ENCODE data around the gene SNTG2. TPM values are rescaled to one million over a fixed set of nuclear protein-coding genes. Genes with fewer than 3 reads are reported as not detected.

SNTG2 gene
- total RNA-seq, 1 donor from 2014 or later, result 23.2 TPM

- DNase-seq (ENCODE audit: low spot score), result no peak
- Mint-ChIP-seq H3K36me3 (ENCODE audit: low read depth, unreplicated experiment) (peaks cover 38% of the 10 kb centered on the region), H3K4me3 (ENCODE audit: unreplicated experiment) (no peak overlapping the region), H3K27ac (ENCODE audit: unreplicated experiment) (peak overlapping the region; percentile 90), H3K4me1 (ENCODE audit: unreplicated experiment) (peaks cover 13% of the 10 kb centered on the region), H3K27me3 (ENCODE audit: unreplicated experiment) (peaks cover 10% of the 10 kb centered on the region), H3K9me3 (ENCODE audit: unreplicated experiment) (peaks cover 18% of the 10 kb centered on the region)
- TF ChIP-seq CTCF (IDR thresholded peaks at IDR 0.05; ENCODE audit: unreplicated experiment), result no peak
These were observed 211.6 kb downstream of the SNTG2 start for GRCh38 chr2:1162246-1162645.

DNA sequence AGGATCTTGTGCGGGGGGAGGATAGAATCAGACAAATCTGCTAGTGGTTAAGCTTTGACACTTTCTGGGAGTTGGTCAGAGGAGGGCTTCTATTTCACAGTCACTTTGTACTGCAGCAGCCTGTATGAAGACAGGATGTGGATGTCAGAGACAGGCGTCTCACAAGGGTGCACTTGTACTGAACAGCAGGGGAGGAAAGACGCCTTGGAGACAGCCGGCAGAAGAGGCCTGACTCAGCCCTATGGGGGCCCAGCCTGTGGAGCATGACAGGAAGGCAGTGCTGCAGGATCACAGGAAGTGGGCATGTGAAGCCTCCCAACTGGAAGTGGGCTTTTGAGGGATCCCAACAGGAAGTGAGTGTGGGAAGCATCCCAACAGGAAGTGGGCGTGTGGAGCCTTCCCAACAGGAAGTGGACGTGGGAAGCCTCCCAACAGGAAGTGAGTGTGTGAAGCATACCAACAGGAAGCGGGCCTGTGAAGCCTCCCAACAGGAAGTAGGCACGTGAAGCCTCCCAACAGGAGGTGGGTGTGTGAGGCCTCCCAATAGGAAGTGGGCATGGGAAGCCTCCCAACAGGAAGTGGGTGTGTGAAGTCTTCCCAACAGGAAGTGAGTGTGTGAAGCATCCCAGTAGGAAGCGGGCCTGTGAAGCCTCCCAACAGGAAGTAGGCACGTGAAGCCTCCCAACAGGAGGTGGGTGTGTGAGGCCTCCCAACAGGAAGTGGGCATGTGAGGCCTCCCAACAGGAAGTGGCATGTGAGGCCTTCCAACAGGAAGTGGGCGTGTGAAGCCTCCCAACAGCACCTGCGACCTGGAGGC lies 212.3 kb downstream of the SNTG2 start:
- Mint-ChIP-seq H3K27me3 (ENCODE audit: unreplicated experiment) (peaks cover 10% of the 10 kb centered on the region), H3K27ac (ENCODE audit: unreplicated experiment) (peak overlapping the region; percentile 90), H3K4me3 (ENCODE audit: unreplicated experiment) (peak overlapping the region; percentile 43), H3K4me1 (ENCODE audit: unreplicated experiment) (peaks cover 13% of the 10 kb centered on the region), H3K36me3 (ENCODE audit: low read depth, unreplicated experiment) (peaks cover 38% of the 10 kb centered on the region), H3K9me3 (ENCODE audit: unreplicated experiment) (peaks cover 18% of the 10 kb centered on the region)
- peak; percentile 20 for DNase-seq (ENCODE audit: low spot score)
- no peak for TF ChIP-seq CTCF (IDR thresholded peaks at IDR 0.05; ENCODE audit: unreplicated experiment)

DNA sequence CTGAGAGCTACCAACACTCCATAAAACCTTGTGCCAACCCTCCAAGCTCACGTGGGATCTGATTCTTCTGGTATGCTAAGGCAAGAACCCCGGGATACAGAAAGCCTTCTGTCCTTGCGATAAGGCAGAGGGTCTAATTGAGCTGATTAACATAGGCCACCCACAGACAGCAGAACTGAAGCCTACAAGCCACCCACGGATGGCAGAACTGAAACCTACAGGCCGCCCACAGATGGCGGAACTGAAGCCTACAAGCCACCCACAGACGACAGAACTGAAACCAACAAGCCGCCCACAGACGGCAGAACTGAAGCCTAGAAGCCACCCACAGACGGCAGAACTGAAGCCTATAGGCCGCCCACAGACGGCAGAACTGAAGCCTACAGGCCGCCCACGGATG lies 216.3 kb downstream of the SNTG2 start:
- peaks cover 44% of the 10 kb centered on the region for H3K36me3 Mint-ChIP-seq (ENCODE audit: low read depth, unreplicated experiment)
- H3K4me1 Mint-ChIP-seq (ENCODE audit: unreplicated experiment), result peaks cover 26% of the 10 kb centered on the region
- no peak overlapping the region for H3K4me3 Mint-ChIP-seq (ENCODE audit: unreplicated experiment)
- no peak for DNase-seq (ENCODE audit: low spot score)
- H3K27me3 Mint-ChIP-seq (ENCODE audit: unreplicated experiment), result peaks cover 12% of the 10 kb centered on the region
- TF ChIP-seq CTCF (IDR thresholded peaks at IDR 0.05; ENCODE audit: unreplicated experiment), result no peak
- H3K27ac Mint-ChIP-seq (ENCODE audit: unreplicated experiment), result no peak overlapping the region
- H3K9me3 Mint-ChIP-seq (ENCODE audit: unreplicated experiment), result peaks cover 18% of the 10 kb centered on the region

DNA sequence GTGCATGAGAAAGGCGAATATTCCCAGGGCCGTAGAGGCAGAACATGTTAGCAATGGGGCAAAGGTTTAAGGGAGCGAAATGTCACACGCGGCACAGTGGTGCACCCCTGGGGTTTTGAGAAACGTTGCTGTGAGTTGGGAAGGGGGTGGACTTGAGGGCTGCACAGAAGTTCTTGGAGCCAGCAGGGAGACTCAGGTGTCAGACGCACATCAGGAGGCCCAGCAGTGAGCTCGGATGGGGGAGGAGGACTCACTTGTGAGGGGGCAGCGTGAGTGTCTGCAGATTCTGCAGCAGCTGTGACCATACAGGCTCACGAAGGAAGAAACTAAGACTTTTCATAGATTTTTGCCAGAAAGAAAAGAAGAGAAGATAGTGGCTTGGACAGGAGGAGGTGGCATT lies 218.2 kb downstream of the SNTG2 start:
- peaks cover 13% of the 10 kb centered on the region for H3K4me1 Mint-ChIP-seq (ENCODE audit: unreplicated experiment)
- no peak overlapping the region for H3K4me3 Mint-ChIP-seq (ENCODE audit: unreplicated experiment)
- peaks cover 1% of the 10 kb centered on the region for H3K9me3 Mint-ChIP-seq (ENCODE audit: unreplicated experiment)
- DNase-seq (ENCODE audit: low spot score), result no peak
- H3K36me3 Mint-ChIP-seq (ENCODE audit: low read depth, unreplicated experiment), result peaks cover 34% of the 10 kb centered on the region
- no peak for TF ChIP-seq CTCF (IDR thresholded peaks at IDR 0.05; ENCODE audit: unreplicated experiment)
- no peak overlapping the region for H3K27ac Mint-ChIP-seq (ENCODE audit: unreplicated experiment)
- H3K27me3 Mint-ChIP-seq (ENCODE audit: unreplicated experiment), result peaks cover 4% of the 10 kb centered on the region

DNA sequence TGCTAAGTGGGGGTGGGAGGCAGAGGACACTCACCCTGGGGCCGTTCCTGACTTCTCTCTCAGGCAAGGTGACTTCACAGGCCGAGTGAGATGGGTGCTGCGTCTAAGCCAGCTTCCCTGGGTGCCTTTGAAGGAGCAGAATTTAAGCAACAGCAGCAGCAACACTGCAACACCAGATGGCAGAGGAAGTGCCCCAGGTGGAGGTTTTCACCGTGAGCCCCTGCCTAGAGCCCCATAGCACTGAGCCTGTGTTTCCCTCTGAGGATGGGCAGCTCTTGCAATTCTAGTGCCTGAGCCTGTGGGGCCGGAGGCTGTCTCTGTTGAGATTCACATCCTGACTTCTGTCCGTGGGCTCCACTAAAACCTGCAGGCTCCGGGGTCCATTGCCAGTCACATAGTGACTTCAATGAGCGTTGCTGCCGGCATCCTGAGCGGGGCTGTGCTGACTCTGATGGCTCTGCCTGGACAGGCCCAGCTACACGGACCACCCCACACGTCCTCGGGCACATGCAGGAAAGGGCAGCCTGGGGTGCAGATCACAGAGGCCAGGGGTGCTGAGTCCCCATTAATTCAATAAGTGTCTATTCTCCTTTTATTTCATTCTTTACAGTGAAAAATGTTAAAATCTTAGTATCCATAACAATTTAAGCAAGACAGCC lies 218.8 kb downstream of the SNTG2 start:
- TF ChIP-seq CTCF (IDR thresholded peaks at IDR 0.05; ENCODE audit: unreplicated experiment), result no peak
- H3K4me3 Mint-ChIP-seq (ENCODE audit: unreplicated experiment), result no peak overlapping the region
- H3K4me1 Mint-ChIP-seq (ENCODE audit: unreplicated experiment), result peaks cover 13% of the 10 kb centered on the region
- H3K27ac Mint-ChIP-seq (ENCODE audit: unreplicated experiment), result no peak overlapping the region
- peaks cover 37% of the 10 kb centered on the region for H3K36me3 Mint-ChIP-seq (ENCODE audit: low read depth, unreplicated experiment)
- DNase-seq (ENCODE audit: low spot score), result no peak
- peaks cover 2% of the 10 kb centered on the region for H3K27me3 Mint-ChIP-seq (ENCODE audit: unreplicated experiment)
- no peaks in the 10 kb centered on the region for H3K9me3 Mint-ChIP-seq (ENCODE audit: unreplicated experiment)

Measured in endothelial cell (in vitro differentiated cells).